RCC 7860 (cell line): ENCODE results near the gene OSGEP.
A peak's percentile ranks its signal among the peaks of the same experiment; 100 is the strongest.
"Not testable (repeated sequence)": the region's sequence is repeated elsewhere in the genome, so short reads cannot be mapped to it uniquely, and the experiment has no call there.

ENCODE experiments used
- DNase-seq: peaks from one replicate; pipeline ENCODE4 v3.0.0-alpha.2; 2015; ENCODE audit warnings: low spot score
- FAIRE-seq: peaks from 2 replicates; lab custom pipeline; 2012; peaks lifted over from hg19 to GRCh38; lab: Jason Lieb, UNC

Gene OSGEP

DNA sequence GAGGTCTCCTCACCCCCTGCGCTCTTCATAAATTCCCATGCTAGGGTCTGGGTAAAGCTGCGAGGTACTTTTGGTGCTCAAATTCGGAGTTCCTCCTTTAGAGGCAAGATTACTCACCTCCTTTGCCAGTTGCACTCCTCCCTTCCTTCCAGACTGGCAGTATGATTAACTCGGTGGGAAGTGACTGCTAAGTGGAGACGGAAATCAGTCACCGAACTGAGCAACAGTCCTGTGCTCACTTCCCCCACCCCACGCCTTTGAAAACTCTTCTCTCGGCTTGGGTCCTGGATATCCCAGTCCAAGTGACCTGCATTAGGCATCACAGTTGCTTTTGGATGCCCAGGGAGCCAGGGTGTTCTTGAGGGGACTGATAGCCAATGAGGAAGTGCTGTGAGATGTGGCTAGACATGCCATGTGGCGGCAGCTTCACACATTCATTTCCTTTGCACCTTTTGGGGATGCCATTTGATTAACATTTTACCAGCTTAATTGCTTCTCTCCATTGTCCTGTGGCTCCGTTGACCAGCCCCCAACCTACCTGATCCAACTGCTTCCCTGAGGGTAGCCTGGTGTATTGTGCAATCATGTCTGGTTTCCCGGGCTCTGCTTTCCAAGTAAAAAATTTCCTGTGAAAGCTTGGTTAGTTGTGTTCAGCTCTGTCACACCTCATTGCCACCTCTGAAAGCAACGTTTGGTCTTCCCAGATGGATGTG is 15.4 kb upstream of the OSGEP start:
- FAIRE-seq: no peak
- DNase-seq: peak; percentile 75

DNA sequence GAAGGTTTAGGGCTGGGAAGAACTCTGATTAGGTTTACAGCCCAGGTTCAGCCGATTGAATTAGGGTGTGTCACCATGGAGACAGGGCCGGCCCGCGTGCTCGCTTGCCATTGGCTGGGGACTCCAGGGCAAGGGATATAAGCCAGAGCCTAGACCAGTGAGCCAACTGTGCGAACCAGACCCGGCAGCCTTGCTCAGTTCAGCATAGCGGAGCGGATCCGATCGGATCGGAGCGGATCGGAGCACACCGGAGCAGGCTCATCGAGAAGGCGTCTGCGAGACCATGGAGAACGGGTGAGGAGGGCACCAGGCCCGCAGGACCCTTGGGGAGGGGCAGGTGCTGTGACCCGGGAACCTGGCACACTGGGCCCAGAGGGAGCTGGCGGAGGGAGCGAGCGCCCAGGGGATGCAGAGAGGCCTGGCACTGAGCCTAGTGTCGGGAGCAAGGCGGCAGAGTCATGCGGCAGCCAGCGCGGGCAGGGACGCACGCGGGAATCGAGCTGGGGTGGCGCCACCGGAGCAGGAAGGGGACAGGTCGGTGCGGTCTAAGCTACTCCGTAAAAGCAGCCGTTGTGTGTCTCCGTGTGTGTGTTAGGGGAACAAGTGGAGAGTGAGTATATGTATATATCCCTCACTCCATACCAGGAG is 14.8 kb upstream of the OSGEP start, which contains the start of gene PNP:
Gene PNP, plus strand, starts transcription at position 165 of the 648 bp plus-strand sequence. Its CDS starts 119 bp downstream, at position 284.
- peak; percentile 74 for DNase-seq
- no peak for FAIRE-seq

DNA sequence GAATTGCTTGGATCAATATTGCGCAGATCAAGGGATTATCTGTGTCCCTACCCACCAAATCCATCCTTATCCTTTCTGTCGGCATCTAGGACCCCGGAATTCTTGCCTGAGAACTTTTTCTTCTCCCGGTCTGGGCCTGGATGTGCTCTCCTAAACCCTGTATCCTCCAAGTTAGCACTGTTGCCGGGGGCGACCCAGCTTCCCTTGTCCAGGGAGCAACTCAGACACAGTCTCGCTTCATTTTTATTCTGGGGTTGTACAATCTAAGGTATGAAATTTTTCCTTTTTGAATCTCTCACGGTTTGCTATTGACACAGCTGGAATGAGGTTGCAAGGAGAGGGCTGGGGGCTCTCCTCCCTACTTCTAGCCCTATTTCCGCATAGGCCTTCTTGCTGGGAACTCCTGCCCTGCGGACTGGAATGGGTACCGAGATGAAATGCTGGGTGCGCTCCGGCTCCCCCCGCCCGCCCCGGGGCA is 14.2 kb upstream of the OSGEP start:
- DNase-seq: no peak
- FAIRE-seq: no peak

DNA sequence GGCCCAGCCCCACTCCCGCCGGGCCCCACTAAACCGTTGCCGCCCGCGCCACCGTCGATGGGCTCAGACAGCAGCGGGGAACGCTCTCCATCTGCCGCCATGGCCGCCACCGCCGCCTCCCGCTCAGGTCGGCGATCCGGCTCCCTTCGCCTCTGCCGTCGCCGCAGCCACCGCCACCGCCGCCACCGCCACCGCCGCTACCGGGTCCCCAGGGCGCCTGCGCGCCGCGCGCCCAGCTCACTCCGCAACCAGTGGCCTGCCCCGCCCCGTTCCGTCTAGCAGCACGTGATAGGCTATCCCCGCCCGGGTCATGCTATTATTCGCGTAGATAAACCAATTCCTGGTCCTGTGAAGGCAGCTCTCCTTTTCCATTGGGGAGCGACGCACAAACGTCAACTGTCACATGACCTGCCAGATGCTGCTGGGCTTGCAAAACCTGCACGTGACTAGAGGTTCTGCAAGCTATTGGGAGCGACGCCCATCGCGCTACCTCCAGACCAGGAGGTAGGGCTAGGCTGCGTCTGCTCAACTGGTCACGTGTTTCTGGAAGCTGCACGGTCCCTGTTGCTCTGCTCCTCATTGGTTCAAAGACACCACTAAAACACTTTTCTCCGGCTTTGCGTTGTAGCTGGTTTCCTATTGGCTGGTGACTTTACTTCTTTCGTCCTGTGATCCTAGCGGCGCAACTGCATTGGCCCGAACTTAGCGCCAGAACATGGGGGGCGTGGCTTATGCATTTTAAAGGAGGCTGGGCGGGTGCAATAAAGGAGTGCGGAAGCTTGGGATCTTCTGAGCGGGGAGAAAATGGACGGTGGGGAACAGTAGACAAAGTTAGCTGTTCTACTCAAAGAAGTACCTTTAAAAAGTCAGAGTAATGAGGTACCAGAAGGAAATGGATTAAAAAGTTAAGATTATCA is 6.9 kb upstream of the OSGEP start, which contains the start of gene PIP4P1:
Gene PIP4P1, minus strand, starts transcription at position 210 of the 917 bp plus-strand sequence. Its CDS starts 109 bp downstream, at position 101.
- DNase-seq (peak; percentile 96), FAIRE-seq (peak; percentile 78)

DNA sequence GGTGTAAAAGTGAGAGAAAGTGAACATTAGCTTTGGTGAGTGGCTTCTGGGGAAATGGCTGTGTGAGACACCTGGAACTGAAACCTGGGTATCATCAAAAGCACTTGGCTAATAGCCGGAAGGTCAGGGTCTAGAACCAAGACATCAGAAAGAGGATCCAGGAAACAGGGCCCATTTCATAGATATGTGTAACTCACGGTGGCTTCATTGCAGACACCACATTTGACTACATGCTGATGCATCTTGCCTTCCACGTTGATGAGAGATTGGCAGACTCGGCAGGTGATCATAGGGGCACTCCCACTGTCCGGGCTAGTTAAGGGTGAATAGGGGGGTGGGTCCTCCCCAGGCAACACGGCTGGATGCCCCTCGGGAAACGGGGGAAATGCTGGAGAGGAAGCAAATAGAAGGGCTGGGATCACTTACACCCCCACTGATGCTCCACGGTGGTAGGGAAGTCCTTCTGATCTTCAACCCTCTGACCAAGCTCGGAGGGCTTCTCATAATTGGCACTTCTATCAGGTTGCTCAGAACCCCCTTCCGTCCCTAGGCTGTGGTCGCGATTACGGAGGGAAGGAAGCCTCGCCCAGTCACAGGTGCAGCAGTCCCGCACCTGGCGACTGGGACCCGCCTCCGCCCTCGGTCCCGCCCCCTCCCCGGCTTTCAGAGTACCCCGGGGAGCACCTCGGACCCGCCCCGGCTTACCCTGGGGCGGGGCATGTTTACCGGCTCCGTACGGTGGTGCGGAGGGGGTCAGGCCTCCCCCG is 6.0 kb upstream of the OSGEP start:
- DNase-seq (no peak), FAIRE-seq (no peak)

DNA sequence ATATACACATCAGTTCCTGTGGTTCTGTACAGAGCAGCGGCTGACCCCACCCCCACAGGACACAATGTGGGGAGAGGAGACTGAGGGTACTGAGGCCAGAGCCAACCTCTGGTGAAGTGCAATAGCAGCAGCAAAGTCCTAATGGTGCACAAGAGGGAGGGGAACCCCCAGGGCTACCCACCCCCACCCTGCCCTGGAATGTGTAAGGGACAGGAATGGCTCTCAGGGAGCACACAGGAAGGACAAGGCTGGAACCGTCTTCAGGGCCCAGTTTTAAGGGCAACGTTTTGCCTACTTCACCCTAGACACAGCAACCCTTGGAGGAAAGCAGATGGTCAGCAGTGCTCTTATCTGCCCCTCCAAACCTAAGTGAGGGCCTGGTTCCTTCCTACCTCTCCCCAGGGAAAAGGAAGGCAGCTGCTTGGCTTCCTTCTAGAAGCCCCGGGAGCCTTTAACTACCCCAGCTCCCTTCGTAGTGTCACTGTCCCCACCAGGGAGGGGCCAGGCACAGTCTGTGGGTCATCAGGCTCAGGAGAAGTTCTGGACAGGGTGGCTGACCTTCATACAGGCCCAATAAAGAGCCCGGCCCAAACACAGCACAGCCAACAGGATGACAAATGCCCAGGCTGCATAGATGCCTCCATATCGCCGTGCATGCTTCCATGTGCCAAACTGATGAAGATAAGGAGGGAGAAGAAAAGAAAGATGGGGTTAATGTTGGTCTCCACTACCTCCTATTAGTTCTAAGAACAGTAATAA is 3.6 kb upstream of the OSGEP start:
- no peak for DNase-seq

DNA sequence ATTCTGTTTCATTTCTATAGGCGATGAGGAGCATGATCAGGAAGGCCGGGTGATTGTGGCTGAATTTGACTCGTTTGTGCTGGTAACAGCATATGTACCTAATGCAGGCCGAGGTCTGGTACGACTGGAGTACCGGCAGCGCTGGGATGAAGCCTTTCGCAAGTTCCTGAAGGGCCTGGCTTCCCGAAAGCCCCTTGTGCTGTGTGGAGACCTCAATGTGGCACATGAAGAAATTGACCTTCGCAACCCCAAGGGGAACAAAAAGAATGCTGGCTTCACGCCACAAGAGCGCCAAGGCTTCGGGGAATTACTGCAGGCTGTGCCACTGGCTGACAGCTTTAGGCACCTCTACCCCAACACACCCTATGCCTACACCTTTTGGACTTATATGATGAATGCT is 2.4 kb upstream of the OSGEP start:
- DNase-seq: no peak
- no peak for FAIRE-seq

More for the DNA sequence above, 3.6 kb upstream of the OSGEP start:
- FAIRE-seq: no peak

DNA sequence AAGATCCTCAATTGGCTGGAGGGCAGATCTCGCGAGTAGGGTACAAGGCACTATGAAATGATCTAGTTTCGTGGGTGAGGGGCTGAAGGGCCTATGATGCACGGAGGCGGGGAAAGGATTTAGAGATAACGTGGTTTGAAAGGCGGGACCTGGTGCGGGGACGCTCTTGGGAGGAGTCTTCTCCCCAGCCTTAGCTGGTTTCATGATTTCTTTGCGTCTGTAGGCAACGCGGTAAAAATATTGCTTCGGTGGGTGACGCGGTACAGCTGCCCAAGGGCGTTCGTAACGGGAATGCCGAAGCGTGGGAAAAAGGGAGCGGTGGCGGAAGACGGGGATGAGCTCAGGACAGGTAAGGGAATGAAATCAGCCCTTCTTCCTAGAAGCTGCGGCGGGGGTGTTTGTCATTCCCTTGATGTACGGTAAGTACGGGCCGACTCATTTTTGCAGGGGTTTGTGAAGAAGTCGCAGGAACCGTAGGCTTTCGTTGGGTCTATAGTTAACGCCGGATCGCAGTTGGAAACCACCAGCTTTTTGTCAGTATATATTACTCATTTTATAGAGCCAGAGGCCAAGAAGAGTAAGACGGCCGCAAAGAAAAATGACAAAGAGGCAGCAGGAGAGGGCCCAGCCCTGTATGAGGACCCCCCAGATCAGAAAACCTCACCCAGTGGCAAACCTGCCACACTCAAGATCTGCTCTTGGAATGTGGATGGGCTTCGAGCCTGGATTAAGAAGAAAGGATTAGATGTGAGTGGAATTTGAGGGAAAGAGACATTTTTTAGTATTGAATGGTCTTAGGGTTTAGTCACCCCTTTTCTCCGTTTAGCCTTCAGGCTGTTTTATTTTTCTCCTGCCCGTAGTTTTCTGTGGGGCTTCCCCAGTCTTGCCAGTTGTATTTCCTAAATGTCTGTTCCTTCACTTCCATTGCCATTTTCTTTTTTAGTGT is 1.0 kb upstream of the OSGEP start:
- FAIRE-seq (no peak), DNase-seq (peak; percentile 57)

DNA sequence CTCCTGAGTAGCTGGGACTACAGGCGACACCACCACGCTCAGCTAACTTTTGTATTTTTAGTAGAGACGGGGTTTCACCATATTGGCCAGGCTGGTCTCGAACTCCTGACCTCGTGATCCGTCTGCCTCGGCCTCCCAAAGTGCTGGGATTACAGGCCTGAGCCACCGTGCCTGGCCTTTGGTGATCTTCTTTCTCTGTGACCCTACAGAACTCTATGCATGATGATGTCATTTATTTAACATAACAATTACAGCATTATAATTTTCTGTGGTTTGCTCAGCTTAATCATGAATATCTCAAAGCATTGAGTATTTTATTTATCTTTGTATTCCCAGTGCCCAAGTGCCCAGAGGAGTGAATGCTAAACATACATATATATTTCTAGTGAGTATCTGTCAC is 1.8 kb downstream of the OSGEP start:
- not testable (repeated sequence) for FAIRE-seq, DNase-seq

DNA sequence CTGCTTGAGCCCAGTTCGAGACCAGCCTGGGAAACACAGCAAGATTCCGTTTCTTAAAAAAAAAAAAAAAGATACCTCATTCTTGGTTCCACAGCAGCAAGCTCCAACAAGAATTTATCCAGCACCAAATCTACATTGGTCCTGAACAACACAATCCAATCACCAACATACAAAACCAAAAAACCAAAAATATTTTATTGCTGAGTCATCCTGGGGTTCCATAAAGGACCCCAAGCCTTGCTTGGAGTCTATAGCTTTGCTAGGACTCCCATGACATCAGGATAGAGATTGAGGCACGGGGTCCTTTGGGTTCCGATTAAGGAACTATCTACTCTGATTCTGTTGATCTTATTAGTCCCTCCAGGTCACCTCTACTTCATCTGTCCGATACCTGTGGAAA is 7.7 kb downstream of the OSGEP start:
- DNase-seq (no peak), FAIRE-seq (no peak)

DNA sequence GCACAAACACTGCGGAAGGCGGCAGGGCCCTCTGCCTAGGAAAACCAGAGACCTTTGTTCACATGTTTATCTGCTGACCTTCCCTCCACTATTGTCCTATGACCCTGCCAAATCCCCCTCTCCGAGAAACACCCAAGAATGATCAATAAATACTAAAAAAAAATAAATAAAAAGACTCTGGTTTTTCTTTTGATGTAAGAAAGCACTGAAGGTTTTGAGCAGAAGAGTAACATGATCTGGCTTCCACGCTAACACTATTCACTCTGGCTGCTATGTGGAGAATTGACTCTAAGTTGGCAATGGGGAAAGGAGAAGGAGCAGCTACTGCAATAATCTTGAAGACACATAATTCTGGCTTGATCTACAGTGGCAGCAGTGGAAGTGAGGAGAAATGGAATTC is 11.0 kb downstream of the OSGEP start:
- FAIRE-seq, DNase-seq: not testable (repeated sequence)

DNA sequence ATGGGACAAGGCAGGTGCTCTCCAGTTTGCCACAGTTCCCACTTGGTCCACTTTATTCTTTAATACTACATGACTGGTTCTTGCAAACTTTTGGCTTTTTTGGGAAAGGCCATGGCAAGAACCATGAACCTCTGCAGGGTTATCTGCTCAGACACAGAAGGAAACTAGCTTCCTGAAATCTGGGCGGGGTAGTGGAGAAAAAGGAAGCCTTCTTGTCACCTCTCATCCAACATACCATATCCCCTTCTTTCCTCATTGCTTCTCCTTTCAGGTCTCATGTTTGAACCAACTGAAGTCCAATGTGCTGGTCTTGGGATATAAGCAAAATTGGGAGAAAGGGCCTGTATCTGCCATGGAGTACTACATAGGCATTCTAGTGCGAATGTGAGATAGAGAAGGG is 13.2 kb downstream of the OSGEP start:
- FAIRE-seq (no peak), DNase-seq (no peak)

DNA sequence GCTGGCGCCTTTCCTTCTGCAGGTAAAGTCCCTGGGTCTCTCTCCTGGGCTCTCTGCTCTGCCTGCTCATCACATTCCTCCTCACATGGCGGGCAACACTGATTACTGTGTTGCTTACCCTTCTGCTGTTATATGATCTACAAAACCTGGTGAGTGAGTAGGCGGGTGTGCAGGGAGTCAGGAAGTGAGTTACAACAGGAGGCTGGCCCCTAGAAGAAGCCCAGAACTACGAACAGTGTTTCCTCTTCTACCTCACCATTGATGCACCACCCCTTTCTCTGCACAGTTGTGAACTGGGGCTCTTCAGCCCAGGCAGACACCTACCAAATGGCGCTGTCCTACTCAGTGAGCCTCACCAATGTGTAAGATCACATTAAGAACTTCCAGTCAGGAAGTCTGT is 13.7 kb downstream of the OSGEP start:
- FAIRE-seq (no peak), DNase-seq (no peak)

DNA sequence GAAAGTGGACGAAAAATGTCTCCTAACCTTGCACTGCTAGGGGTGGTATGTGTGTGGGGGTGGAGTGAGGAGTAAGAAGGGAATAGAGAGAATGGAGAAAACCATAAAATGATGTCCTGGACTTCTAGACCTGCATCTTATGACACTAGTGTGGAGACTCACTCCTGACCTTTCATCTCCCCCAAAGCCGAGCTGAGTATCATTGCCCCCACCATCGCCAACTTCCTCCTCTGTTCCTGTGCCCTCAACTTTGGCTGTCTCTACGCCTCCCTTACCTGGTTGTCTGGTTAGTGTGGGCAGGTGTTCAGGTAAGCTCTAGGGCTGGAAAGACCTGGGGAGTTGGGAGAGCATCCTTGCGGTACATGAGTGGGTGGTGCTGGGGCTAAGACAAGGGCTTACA is 14.1 kb downstream of the OSGEP start:
- no peak for FAIRE-seq
- no peak for DNase-seq

DNA sequence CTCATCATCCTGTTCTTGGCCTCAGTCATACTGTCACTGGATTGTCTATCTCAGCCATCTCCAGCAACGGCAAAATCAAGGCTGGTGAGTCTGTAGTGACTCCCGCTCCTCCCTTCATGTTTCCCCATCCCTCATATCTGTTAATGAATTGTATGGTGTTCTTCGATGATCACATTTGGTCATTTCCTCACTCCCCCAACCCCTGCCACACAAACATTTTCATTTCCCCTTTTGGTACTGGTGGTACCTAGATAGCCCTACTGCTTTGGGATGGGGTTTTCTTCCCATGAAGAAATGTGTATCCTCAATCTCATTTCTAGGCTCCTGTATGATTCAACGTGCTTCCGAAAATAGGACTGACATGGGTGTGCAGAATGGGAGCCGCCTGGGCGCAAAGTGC is 15.9 kb downstream of the OSGEP start:
- DNase-seq: no peak
- FAIRE-seq: no peak

DNA sequence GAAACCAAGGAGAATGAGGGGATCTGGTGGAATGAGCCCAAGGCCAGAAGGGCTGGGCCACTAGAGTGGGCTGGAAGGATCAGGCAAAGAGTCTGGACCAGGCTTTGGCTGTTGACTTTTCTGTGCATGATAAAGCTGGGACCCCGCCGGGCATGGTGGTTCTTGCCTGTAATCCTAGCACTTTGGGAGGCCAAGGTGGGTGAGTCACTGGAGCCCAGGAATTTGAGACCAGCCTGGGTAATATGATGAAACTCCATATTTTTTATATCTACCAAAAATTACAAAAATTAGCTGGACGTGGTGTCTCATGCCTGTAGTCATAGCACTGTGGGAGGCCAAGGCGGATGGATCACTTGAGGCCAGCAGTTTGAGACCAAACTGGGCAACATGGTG is 18.3 kb downstream of the OSGEP start:
- no peak for FAIRE-seq
- no peak for DNase-seq

DNA sequence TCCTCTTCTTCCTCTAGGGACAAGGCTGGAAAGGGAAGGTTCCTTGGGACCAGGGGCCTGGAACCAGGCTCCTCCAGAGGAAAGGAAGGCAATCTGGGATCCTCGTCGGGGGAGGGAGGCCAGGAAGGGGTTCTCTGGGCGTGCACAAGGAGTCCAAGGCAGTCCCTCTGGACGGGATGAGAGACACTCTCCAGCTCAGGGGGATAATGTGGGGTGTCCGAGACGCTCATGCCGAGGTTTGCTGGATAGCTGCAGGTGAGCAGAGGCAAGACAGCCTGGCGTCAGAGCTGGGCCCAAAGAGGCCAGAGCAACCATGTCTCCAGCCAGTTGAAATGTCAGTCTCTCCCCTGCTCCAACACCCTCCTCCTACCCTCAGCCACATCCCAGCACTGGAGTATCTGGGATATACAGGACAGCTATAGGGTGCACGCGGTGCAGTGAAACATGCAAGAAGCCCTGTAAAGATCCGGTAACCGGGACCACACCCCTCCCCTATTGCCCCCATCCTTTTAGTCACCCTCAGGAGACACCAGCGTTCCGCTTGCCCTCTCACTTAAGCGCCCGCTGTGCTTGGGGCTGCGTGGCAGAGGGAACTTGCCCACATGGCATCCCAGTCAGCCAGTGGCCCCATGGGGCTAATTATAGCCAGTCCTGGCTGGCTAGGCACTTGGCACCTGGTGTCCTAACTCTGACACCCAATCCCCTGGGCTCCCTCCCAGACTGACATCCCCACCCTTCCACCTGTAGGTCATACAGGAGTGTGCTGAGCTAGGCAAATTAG is 18.8 kb downstream of the OSGEP start, which contains the start of gene KLHL33:
Gene KLHL33, minus strand, starts transcription at position 585 of the 781 bp plus-strand sequence. Its CDS starts 355 bp downstream, at position 230.
- DNase-seq (no peak), FAIRE-seq (no peak)
